NCI-H1436 (cell line): ENCODE results near the gene SCD5.

ENCODE experiments used
- DNase-seq: peaks from one replicate; lab custom pipeline; 2025; lab: John Stamatoyannopoulos, UW

Gene SCD5

DNA sequence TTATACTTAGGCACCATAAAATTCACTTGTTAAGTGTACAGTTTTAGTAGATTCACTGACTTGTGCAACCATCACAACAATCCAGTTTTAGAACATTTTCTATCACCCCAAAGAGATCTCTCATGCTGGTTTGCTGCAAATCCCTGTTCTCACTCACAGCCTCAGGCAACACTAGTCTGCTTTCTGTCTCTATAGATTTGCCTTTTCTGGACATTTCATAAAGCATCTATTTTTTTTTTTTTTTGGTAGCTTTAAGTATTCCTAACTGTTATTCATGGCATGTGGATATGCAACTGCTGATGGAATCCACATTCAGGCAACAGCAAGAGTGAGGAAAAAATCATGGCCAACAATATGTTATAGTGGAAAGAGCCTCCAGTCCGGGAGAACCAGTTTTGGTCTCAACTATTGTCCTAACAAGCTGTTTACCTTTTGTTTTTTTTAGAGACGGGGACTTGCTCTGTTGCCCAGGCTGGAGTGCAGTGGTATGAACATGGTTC is 209.8 kb downstream of the SCD5 start:
- DNase-seq, result no peak

DNA sequence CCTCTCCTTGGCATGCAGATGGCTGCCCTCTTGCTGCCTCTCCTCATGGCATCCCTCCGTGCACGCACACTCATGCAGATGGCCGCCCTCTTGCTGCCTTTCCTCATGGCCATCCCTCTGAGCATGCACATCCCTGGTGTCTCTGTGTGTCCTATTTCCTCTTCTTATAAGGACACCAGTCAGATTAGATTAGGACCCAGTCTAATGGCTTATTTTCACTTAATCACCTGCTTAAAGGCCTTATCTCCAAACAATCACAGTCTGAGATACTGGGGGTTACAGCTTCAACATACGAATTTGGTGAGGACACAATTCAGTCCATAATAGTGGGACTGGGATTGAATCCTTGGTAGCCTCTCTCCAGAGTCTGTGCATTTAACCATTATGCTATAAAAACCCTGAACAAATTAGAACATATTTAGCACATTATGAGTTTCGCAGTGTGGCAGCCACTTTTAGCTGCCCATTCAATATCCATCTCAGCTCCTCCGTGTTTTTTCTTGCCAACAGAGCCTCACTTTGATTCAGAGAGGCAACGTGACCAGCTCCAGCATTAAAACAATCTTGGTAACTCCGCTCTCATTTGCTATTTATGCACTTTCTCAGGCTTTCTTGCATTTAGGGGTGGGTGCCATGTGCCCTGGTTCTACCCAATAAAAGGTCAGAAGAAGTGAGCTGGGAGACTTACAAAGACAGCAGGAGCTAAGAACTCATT is 210.6 kb downstream of the SCD5 start:
- DNase-seq, result no peak

DNA sequence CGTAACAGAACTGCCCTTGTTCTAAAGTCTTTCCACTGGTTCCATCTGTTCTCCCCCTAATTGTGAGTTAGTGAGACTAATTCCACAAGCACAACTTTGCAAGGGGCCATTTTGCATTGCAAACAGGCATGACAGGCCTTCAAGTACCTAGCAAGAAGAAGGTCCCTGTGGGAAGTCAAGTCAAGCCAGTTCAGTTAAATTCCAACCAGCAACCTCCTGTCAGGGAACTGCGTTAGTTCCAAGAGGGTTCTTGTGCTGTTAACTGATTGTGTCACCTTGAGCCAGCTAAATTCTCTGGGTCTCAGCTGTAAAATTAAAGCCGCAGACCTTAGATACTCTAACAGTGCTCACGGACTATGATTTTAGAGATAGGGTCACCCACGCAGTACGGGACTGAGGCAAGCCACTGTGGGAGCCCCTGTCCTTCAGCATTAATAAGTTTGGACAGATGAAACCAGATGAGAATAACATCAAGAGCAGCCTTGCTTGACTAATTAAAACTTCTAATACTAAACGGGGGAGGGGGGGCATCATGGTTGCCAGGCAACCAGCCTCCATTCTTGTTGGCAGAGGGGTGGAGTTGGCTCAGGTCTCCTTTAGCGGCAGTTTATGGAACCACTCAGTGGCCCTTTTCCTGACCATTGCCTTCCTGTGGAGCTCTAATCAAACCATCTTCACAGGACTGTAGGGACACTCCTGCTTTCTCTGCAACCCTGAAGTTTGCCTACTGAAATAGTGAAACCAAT is 212.7 kb downstream of the SCD5 start:
- DNase-seq, result no peak

DNA sequence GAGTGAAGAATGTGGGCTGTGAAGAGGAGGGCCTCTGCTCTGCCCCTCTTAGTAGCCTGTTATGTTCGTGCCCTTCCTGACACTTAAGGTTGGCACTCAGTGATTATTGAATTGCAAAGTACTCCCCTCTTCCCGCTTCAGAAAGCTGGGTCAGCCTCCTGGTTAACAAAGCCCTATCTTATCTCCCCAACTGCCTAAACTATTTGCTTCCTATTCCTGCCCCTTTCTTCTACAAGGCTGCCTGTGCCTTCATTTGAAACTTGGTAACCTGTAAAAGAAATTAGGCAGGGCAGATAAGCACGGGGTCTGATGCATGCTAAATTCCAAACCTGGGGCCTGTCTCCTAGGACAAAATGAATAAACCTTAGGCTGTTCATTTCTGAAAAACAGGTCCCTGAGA is 213.7 kb downstream of the SCD5 start:
- DNase-seq, result no peak

GRCh38 chr4:82583897-82584587 is 214.6 kb downstream of the SCD5 start:
- no peak for DNase-seq

DNA sequence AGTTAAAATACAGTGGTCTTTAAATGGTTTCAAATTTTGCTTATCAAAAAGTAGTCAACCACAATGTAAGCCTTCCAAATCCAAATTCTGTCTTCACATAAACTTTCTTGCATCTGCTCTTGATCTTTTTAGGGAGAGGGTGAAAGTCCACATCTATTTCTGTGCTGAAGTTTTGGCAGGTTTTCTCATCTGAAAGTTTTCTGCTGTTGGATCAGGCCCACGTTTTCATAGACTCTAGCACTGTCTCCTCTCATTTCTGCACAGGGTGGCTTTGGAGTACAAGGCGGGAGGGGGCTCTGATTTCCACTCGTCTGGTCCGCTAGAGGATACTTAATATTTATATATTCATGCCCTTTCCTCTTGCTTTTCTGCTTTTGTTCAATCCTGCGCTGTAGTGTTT is 218.7 kb downstream of the SCD5 start:
- DNase-seq, result no peak
